CMK (cell line): ENCODE measurements around the gene RSAD2.

Experiments used
- DNase-seq: peaks from one replicate; pipeline ENCODE4 v3.0.0-alpha.2; 2010; ENCODE audit warnings: low read depth

Gene RSAD2

DNA sequence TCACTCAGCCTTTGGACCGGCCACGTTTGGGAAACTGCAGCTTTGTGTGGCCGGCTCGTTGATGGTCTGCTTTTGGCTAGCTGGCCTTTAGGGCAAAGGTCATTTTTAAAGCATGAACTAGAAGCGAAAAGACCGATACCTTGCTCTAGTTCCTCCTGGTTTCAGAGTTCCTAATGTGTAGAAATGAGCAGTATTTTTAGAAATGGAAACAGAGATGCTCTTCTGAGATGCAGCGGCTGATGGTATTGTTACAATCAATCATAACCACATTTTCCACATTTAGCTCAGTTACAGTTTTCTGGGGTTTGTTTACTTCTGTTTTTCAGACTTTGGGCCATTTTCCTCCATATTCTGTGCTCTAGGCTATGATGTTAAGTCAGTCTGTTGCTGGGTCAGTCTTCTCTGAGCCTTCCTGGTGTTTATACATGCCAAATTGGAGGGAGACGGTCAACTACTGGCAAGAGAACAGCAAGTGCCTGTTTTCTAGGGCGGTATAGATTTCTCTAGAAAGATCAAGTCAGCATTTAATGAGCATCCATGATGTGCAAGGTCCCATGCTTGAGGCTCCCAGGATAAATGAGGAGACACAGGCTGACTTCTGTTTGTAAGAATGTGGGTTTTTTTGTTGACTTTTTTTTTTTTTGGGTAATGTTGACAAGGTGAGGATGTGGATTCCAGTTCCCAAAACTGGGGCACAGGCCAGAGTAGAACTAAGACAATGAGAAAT lies 67.7 kb downstream of the RSAD2 start:
- DNase-seq = no peak

DNA sequence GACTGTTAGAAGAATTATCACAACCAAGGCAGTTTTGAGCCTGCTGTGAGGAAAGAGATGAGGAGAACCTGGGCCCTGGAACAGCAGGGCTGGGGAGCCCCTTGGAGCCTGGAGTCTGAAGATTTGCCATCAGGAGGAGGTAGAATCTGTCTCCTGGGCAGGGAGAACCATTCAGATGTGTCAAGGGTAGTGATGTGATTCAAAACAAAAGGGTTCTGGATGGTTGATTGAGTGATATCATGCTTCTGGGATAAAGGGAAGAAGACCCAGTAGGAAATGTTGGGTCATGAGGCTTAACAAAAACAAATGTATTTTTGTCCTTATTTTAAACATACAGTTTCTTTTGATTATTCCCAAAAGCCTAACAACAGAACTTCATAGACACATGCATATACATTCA lies 68.2 kb downstream of the RSAD2 start:
- no peak for DNase-seq

DNA sequence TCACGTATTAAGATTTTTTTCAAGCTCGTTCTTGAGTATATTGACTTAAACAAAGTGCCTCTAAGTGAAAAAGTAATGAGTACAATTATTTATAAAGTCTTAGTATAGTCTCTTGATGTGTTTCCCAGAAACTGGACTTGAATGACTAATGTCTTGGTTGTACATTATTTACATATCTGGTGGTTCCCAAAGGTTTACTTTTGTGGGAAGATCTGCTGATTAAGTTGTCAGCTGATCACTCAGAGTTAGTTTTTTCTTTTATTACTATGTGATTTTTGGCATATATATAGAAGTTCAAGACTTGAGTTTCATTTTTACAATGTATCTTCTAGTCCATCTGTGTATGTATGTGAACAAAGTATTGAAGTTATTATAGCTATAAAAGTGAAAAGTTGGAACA lies 69.1 kb downstream of the RSAD2 start:
- no peak for DNase-seq
